Measurements from ENCODE around the gene OPN4. TPM values are rescaled to one million over a fixed set of nuclear protein-coding genes. Genes with fewer than 3 reads are reported as not detected.

Gene OPN4
- total RNA-seq, 5 donors from 2014 or later (not counting 1 experiment from before 2014, with no cell fraction given), result not detected

DNA sequence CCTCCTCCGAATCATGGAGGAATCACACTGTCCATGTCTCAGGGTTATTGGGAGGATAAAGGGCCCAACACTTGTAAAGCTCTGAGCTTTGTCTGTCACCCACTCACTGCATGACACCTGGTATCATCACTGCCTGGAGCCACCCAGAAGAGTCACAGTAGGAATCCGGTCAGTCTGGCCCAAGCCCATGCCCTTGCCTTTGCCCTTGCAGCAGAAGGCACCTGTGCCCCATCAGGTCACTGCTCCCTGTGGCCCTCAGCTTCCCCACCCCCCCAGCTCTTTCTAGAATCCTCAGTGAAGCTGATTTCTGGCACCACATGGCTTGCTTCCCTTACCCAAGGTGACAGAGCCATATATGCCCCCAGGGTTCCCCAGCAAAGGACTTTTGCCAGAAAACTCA is 28.3 kb downstream of the OPN4 start:
- no peaks in the 10 kb centered on the region for H3K9me3 Mint-ChIP-seq
- H3K27me3 ChIP-seq (replicated peaks in 1 of 2; ENCODE audit: control insufficient read depth in 2 of 2, extremely low read depth in 1 of 2, insufficient read depth in 2 of 2, low read length in 1 of 2), result peaks cover 0 to 42% of the 10 kb centered on the region in 2 experiments
- H3K4me1 Mint-ChIP-seq, result no peaks in the 10 kb centered on the region
- ChIA-PET CTCF (no interaction called here), POLR2A (no interaction called here)
- no peaks in the 10 kb centered on the region for H3K4me1 ChIP-seq (ENCODE audit: control insufficient read depth in 1 of 2, extremely low read depth in 1 of 2, insufficient read depth in 2 of 2, low read length in 2 of 2)
- ATAC-seq (replicated peaks in 1 of 4), result no peak
- H3K27ac Mint-ChIP-seq, result no peak overlapping the region
- H3K9me3 ChIP-seq, result no peaks in the 10 kb centered on the region
- no peak overlapping the region for H3K4me3 ChIP-seq (ENCODE audit: control insufficient read depth in 1 of 2, extremely low read depth in 1 of 2, low read length in 1 of 2)
- H3K36me3 ChIP-seq (ENCODE audit: control insufficient read depth in 2 of 2, extremely low read depth in 1 of 2, insufficient read depth in 1 of 2, low read length in 1 of 2), result no peaks in the 10 kb centered on the region
- no peaks in the 10 kb centered on the region for H3K36me3 Mint-ChIP-seq
- H3K27me3 Mint-ChIP-seq, result peaks cover 0 to 12% of the 10 kb centered on the region in 2 donors
- no peak overlapping the region for H3K4me3 Mint-ChIP-seq
- no peak for DNase-seq
- H3K27ac ChIP-seq (ENCODE audit: low read length), result no peak overlapping the region
- 68% methylated on average over 2 of the region's 2 CpGs for WGBS (ENCODE audit: insufficient coverage)

DNA sequence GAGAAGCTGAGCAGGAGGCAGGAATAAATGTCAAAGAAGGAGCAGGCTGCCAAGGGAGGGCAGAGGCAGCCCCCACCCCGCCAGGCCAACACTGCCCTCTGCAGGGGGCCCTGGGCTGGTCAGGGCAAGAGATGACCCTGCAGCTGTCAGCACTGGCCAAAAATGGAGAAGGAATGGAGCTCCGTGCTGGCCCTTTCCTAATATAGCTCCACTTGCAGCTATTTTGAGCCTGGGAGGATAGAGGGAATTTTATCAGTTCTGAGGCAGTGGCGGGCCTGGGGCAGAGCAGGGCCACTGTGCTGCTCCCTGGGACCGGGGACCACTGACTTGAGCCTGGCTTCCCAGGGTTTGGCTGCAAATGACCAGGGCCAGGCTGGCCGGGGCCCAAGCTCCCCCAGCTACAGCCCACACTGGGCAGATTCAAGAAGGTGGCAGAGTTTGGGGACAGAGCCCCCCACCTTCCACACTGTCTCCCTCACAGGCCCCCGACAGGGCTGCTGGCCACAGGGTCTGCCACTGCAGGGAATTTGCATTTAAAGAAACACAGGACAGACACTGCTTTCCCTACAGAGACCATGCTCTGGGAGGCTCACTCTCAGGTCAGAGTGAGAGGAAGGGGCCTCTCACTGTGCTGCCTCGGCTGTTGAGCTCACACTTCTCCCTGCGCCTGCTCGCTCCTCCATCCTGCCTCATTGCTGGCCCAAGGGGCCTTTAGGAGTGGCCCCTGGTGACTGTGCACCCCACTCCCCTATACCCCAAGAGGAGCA is 30.2 kb downstream of the OPN4 start:
- ChIA-PET POLR2A (no interaction called here), CTCF (interaction anchor here in 1 of 2 donors (0.5 to 0.9 kb wide), 2 partner anchors 15 to 528 kb away, joined by 3 read pairs; no protein-coding TSS in a partner anchor)
- Mint-ChIP-seq H3K36me3 (no peaks in the 10 kb centered on the region), H3K27ac (no peak overlapping the region), H3K9me3 (no peaks in the 10 kb centered on the region), H3K4me3 (no peak overlapping the region), H3K27me3 (peaks cover 0 to 12% of the 10 kb centered on the region in 2 donors), H3K4me1 (peaks cover 5 to 12% (median 7%) of the 10 kb centered on the region in 3 donors)
- WGBS (ENCODE audit: insufficient coverage), result 53% methylated on average over 6 of the region's 9 CpGs
- H3K27ac ChIP-seq (ENCODE audit: low read length), result no peak overlapping the region
- H3K9me3 ChIP-seq, result no peaks in the 10 kb centered on the region
- peaks cover 0 to 9% of the 10 kb centered on the region in 2 experiments for H3K4me1 ChIP-seq (ENCODE audit: control insufficient read depth in 1 of 2, extremely low read depth in 1 of 2, insufficient read depth in 2 of 2, low read length in 2 of 2)
- H3K4me3 ChIP-seq (ENCODE audit: control insufficient read depth in 1 of 2, extremely low read depth in 1 of 2, low read length in 1 of 2), result no peak overlapping the region
- no peak for ATAC-seq (replicated peaks in 1 of 4)
- H3K36me3 ChIP-seq (ENCODE audit: control insufficient read depth in 2 of 2, extremely low read depth in 1 of 2, insufficient read depth in 1 of 2, low read length in 1 of 2), result no peaks in the 10 kb centered on the region
- DNase-seq, result no peak
- peaks cover 0 to 45% of the 10 kb centered on the region in 2 experiments for H3K27me3 ChIP-seq (replicated peaks in 1 of 2; ENCODE audit: control insufficient read depth in 2 of 2, extremely low read depth in 1 of 2, insufficient read depth in 2 of 2, low read length in 1 of 2)

DNA sequence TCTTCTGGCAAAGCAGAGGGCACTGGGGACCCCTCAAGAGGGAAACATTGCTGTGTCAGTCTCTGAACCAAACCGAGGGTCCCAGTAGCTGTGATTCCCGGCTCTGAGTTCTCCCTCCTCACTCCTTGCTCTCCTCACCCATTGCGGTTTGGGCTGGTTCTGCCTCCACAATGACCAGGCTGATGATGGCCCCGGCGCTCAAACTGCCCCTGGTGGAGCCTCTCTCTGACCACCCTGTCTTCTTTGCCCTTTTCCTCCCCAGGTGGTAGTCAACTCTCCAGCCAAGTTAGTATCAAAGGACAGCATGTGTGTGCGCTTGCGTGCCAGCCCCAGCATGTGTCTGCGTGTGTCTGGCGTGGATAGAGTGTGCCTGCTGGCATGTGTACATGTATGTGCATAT is 31.1 kb downstream of the OPN4 start:
- H3K27me3 Mint-ChIP-seq, result peaks cover 0 to 12% of the 10 kb centered on the region in 2 donors
- CTCF ChIA-PET, result no interaction called here

DNA sequence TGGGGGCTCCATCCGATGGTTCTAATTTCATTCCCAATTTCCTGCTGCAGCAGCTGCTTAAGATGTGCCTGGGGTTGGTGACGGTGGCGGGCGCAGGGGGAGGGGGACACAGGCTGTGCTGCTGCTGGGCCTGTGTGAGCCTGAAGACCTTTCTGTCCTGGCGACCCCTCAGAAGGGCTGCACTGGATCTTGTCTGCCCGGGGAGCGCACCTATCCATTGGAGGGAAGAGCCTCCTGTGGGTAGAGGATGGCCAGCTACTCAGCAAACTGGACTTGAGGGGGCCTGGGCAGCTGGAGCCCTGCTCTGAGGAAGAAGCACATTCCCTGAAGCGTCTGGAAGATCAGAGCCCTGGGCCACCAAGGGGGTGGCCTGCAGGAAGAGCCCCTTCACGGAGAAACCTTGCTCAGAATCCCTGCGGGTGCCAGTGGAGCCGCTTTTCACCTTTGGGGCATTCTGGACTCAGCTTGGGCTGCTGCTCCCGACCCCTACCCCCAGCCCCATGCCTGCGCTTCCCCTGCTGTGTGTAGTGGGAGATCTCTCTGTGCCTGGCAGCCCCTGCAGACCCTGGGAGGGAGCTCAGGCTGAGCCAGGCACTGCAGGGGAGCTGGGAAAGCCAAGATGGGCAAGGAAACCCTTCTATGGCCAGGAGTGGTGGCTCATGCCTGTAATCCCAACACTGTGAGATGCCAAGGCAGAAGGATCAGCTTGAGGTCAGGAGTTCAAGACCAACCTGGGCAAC is 31.7 kb downstream of the OPN4 start:
- ChIA-PET CTCF (interaction anchor here in 1 of 2 donors (0.7 kb wide), 1 partner anchor 149 kb away, joined by 6 read pairs; no protein-coding TSS in a partner anchor), POLR2A (no interaction called here)
- Histone ChIP-seq H3K36me3 (ENCODE audit: control insufficient read depth in 2 of 2, extremely low read depth in 1 of 2, insufficient read depth in 1 of 2, low read length in 1 of 2) (no peaks in the 10 kb centered on the region), H3K4me3 (ENCODE audit: control insufficient read depth in 1 of 2, extremely low read depth in 1 of 2, low read length in 1 of 2) (no peak overlapping the region), H3K27me3 (replicated peaks in 1 of 2; ENCODE audit: control insufficient read depth in 2 of 2, extremely low read depth in 1 of 2, insufficient read depth in 2 of 2, low read length in 1 of 2) (peaks cover 0 to 40% of the 10 kb centered on the region in 2 experiments), H3K4me1 (ENCODE audit: control insufficient read depth in 1 of 2, extremely low read depth in 1 of 2, insufficient read depth in 2 of 2, low read length in 2 of 2) (peaks cover 0 to 9% of the 10 kb centered on the region in 2 experiments), H3K9me3 (no peaks in the 10 kb centered on the region), H3K27ac (ENCODE audit: low read length) (no peak overlapping the region)
- Mint-ChIP-seq H3K4me1 (peaks cover 5 to 12% (median 7%) of the 10 kb centered on the region in 3 donors), H3K9me3 (no peaks in the 10 kb centered on the region), H3K36me3 (no peaks in the 10 kb centered on the region), H3K27ac (no peak overlapping the region), H3K4me3 (no peak overlapping the region), H3K27me3 (peaks cover 0 to 12% of the 10 kb centered on the region in 2 donors)
- ATAC-seq (replicated peaks in 1 of 4) (no peak), DNase-seq (no peak)
- 82% methylated on average over 8 of the region's 13 CpGs for WGBS (ENCODE audit: insufficient coverage)

More for the DNA sequence above, 31.1 kb downstream of the OPN4 start:
- Mint-ChIP-seq H3K36me3 (no peaks in the 10 kb centered on the region), H3K27ac (no peak overlapping the region), H3K4me3 (no peak overlapping the region), H3K9me3 (no peaks in the 10 kb centered on the region), H3K4me1 (peaks cover 5 to 12% (median 7%) of the 10 kb centered on the region in 3 donors)
- no peaks in the 10 kb centered on the region for H3K36me3 ChIP-seq (ENCODE audit: control insufficient read depth in 2 of 2, extremely low read depth in 1 of 2, insufficient read depth in 1 of 2, low read length in 1 of 2)
- no peak overlapping the region for H3K4me3 ChIP-seq (ENCODE audit: control insufficient read depth in 1 of 2, extremely low read depth in 1 of 2, low read length in 1 of 2)
- 85% methylated on average over 8 of the region's 9 CpGs for WGBS (ENCODE audit: insufficient coverage)
- H3K4me1 ChIP-seq (ENCODE audit: control insufficient read depth in 1 of 2, extremely low read depth in 1 of 2, insufficient read depth in 2 of 2, low read length in 2 of 2), result peaks cover 0 to 9% of the 10 kb centered on the region in 2 experiments
- peaks cover 0 to 40% of the 10 kb centered on the region in 2 experiments for H3K27me3 ChIP-seq (replicated peaks in 1 of 2; ENCODE audit: control insufficient read depth in 2 of 2, extremely low read depth in 1 of 2, insufficient read depth in 2 of 2, low read length in 1 of 2)
- H3K9me3 ChIP-seq, result no peaks in the 10 kb centered on the region
- POLR2A ChIA-PET, result no interaction called here
- H3K27ac ChIP-seq (ENCODE audit: low read length), result no peak overlapping the region
- ATAC-seq (replicated peaks in 1 of 4), result no peak
- no peak for DNase-seq

DNA sequence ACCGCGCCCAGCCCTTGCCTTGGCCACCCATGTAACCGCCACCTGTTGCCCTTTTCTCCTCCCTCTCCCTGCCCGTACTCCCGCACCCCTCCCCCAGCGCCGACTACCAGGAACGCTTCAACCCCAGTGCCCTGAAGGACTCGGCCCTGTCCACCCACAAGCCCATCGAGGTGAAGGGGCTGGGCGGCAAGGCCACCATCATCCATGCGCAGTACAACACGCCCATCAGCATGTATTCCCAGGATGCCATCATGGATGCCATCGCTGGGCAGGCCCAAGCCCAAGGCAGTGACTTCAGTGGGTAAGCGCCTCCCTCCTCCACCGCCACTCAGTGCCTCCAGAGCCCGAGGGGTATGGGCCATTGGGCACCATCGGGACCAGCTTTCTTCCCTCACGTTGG is 32.6 kb downstream of the OPN4 start:
- Mint-ChIP-seq H3K9me3 (no peaks in the 10 kb centered on the region), H3K36me3 (no peaks in the 10 kb centered on the region), H3K27ac (no peak overlapping the region), H3K4me1 (peaks cover 5 to 12% (median 7%) of the 10 kb centered on the region in 3 donors), H3K27me3 (peaks cover 0 to 12% of the 10 kb centered on the region in 2 donors), H3K4me3 (no peak overlapping the region)
- Histone ChIP-seq H3K27me3 (replicated peaks in 1 of 2; ENCODE audit: control insufficient read depth in 2 of 2, extremely low read depth in 1 of 2, insufficient read depth in 2 of 2, low read length in 1 of 2) (peaks cover 0 to 37% of the 10 kb centered on the region in 2 experiments), H3K36me3 (ENCODE audit: control insufficient read depth in 2 of 2, extremely low read depth in 1 of 2, insufficient read depth in 1 of 2, low read length in 1 of 2) (no peaks in the 10 kb centered on the region), H3K4me1 (ENCODE audit: control insufficient read depth in 1 of 2, extremely low read depth in 1 of 2, insufficient read depth in 2 of 2, low read length in 2 of 2) (peaks cover 0 to 9% of the 10 kb centered on the region in 2 experiments), H3K4me3 (ENCODE audit: control insufficient read depth in 1 of 2, extremely low read depth in 1 of 2, low read length in 1 of 2) (no peak overlapping the region), H3K9me3 (no peaks in the 10 kb centered on the region), H3K27ac (ENCODE audit: low read length) (no peak overlapping the region)
- ChIA-PET CTCF (interaction anchor here in 1 of 2 donors (0.6 to 0.7 kb wide), 2 partner anchors 82 to 148 kb away, joined by 3 to 6 read pairs; no protein-coding TSS in a partner anchor), POLR2A (no interaction called here)
- no peak for ATAC-seq (replicated peaks in 1 of 4)
- DNase-seq, result no peak
- WGBS (ENCODE audit: insufficient coverage), result 85% methylated on average over 15 of the region's 19 CpGs

DNA sequence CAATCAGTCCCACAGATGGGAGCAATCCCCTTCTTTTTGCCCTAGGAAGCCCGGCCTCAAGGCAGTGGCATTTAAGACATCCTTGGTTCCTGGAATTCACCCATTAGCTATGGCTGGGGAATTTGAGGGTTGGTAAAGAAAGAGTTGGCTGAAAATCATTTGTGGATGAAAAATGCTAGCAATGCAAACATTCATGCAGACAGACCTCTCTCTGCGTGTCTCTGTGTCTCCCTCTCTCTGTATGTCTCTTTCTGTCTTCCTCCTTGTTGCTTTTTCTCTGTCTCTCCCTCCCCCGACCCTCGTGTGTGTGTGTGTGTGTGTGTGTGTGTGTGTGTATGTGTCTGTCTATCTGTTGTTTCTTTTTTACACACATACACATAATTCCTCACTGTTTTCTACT is 33.4 kb downstream of the OPN4 start:
- Histone ChIP-seq H3K4me3 (ENCODE audit: control insufficient read depth in 1 of 2, extremely low read depth in 1 of 2, low read length in 1 of 2) (no peak overlapping the region), H3K4me1 (ENCODE audit: control insufficient read depth in 1 of 2, extremely low read depth in 1 of 2, insufficient read depth in 2 of 2, low read length in 2 of 2) (peaks cover 0 to 9% of the 10 kb centered on the region in 2 experiments), H3K27ac (ENCODE audit: low read length) (no peak overlapping the region), H3K36me3 (ENCODE audit: control insufficient read depth in 2 of 2, extremely low read depth in 1 of 2, insufficient read depth in 1 of 2, low read length in 1 of 2) (no peaks in the 10 kb centered on the region), H3K27me3 (replicated peaks in 1 of 2; ENCODE audit: control insufficient read depth in 2 of 2, extremely low read depth in 1 of 2, insufficient read depth in 2 of 2, low read length in 1 of 2) (peaks cover 0 to 33% of the 10 kb centered on the region in 2 experiments), H3K9me3 (no peaks in the 10 kb centered on the region)
- no peak for DNase-seq
- H3K9me3 Mint-ChIP-seq, result no peaks in the 10 kb centered on the region
- H3K36me3 Mint-ChIP-seq, result no peaks in the 10 kb centered on the region
- WGBS (ENCODE audit: insufficient coverage), result no CpG with 5 or more reads among the region's 4 CpGs
- no peak for ATAC-seq (replicated peaks in 1 of 4)
- no peak overlapping the region for H3K27ac Mint-ChIP-seq
- H3K4me1 Mint-ChIP-seq, result peaks cover 5 to 12% (median 7%) of the 10 kb centered on the region in 3 donors
- H3K27me3 Mint-ChIP-seq, result peaks cover 0 to 12% of the 10 kb centered on the region in 2 donors
- CTCF ChIA-PET, result interaction anchor here in 1 of 2 donors (1.0 to 1.5 kb wide), 2 partner anchors 21 to 212 kb away, joined by 3 to 4 read pairs; no protein-coding TSS in a partner anchor
- no peak overlapping the region for H3K4me3 Mint-ChIP-seq
- POLR2A ChIA-PET, result no interaction called here
